ENCODE results near the gene KRTAP5-8.

- no peak for TF ChIP-seq CTCF (conservative IDR thresholded peaks at IDR 0.05)
- TF ChIP-seq EZH2 (IDR thresholded peaks at IDR 0.05; ENCODE audit: low read depth) = no peak
These were observed 47.6 kb upstream of the KRTAP5-8 start for GRCh38 chr11:71490044-71490730.

All from PC-9 (cell line).